Measurements from ENCODE around the gene RBM24.

RBM24 gene

DNA sequence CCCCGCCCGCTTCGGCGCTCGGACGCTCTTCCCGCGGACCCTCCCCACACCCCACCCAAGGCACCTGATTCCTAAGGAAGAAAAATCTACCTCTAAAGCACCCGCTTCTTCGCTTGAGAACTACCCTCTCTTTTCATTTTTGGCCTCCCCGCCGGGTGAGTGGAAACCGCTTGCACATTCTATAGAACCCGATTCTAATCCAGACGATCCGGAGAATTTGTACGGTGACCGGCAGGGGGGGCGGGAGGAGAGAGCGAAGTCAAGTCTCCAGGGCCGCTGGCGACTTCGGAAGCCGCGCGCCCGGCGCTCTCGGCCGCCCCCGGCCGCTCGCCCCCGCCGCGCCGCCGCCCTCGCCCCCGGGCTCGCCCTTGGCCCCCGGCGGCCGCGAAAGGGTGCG, at the start of gene RBM24:
TSS of gene RBM24 (plus strand) at position 262 of the 397 bp plus-strand sequence. CDS start 221 bp downstream, outside the sequence.
- no peak for DNase-seq (ENCODE audit: low read depth)

DNA sequence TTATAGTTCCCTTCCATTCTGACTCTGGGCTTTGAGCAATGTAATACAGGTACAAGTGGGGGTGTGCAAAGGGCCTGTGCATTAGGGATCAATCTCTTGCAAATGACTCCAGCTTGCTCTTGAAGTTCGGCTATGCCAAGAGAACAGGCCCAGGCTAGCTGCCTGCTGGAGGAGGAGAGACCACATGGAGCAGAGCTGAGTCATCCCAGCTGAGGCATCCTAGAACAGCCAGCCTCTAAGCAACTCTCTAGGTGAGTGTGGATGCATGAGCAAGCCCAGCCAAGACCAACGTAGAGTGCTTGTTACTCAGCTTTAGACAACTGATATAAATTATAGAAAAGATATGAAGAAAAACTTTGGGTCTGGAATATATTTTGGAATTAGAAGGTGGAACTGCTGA, 47.6 kb upstream of the RBM24 start:
- no peak for DNase-seq (ENCODE audit: low read depth)

DNA sequence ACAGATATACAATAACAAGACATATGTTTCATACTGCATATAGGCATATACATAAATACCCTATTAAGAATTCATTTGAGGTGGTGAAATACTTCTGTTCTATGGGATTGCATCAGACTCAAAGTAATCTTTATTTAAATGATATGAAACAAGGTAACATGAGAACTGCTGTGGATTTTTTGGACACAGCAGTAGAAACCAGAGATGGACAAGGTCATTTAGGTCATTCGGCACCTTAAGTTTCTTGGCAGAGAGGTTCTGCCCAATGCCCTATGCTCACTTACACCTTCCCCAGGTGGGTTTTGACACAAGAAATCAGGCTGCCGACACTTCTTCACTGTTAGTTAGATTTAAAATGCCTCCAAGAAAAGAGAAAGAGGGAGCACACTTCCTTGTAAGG, 43.9 kb upstream of the RBM24 start:
- no peak for DNase-seq (ENCODE audit: low read depth)

DNA sequence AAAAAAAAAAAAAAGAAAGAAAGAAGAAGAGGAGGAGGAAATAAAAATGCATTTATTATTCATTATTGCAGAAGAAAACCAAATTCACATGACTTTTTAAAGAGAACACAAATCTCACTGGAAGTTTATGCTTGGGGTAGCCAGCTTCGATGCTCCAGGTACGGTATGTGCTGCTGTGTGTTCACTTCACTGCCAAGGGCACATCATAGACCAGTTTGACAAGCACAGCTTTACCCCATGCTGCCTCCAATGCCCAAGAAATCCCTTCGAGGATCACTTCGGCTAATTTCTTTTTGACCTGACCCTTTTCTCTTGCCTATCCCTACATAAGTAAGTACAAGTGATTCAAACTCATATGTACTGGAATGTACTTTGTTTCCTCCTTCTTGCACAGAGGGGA, 41.9 kb upstream of the RBM24 start:
- no peak for DNase-seq (ENCODE audit: low read depth)

DNA sequence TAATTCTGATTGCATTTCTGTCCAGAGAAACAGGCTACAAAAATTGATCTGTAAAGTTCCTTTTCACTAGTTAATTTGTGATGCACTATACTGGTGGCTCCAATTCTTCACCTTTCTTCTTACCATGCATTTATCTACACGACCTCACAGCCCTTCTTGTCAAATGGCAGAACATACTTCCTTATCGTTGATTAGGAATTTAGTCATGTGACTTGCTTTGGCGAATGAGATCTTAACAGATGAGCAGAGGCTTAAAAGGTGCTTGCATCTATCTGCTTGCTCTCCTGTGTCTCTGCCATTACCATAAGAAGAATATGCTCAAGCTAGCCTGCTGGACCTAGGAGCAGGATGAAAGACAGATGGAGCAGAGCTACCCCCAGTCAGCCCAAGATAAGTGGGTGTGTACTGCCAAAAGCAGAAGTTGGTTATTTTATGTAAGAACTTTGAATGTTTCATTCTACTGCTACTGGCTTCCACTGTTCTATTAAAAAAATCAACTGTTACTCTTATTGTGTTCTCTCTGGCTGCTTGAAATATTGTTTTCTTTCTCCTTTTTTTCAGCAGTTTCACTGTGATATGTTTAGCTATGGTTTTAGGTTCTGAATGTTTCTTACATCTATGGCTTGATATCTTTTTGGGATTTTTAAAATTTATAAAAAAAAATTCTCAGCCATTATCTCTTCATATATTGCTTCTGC, 40.2 kb upstream of the RBM24 start:
- no peak for DNase-seq (ENCODE audit: low read depth)

DNA sequence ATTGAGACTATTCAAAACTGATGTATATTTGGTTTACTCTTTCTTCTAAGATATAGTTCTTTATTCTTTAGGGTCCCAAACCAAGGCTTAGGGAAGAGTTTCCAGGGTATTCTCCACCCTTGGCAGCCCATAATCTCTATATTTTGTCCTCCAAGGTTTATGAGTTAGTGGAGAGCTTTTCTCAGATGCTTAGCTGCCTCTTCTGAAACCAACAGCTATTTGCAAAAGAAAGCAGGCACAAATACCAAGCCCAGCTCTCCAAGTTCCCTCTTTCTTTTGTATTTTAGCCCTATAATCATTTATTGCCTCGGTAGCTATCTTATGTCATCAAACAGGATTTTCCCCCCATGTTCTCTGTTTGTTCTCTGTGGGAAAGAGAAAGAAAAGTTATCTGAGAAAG, 39.1 kb upstream of the RBM24 start:
- no peak for DNase-seq (ENCODE audit: low read depth)

DNA sequence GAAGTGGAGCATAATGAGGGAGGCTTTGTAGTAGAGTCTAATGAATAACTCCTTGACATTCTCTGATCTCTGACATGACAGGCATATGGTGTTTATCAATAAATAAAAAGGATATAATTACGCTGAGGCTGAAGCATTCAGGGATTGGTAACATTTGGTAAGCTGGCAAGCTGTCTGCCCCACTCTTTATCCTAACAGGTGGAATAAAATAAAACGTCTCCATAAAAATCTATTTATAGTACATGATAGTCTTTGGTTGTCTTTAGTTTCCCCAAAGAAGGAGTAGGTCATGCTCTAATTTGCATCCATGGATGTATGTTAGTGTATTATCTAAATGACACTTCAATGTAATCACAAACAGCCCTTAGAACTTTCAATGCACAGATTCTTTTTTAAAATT, 30.9 kb upstream of the RBM24 start:
- DNase-seq (ENCODE audit: low read depth), result no peak

DNA sequence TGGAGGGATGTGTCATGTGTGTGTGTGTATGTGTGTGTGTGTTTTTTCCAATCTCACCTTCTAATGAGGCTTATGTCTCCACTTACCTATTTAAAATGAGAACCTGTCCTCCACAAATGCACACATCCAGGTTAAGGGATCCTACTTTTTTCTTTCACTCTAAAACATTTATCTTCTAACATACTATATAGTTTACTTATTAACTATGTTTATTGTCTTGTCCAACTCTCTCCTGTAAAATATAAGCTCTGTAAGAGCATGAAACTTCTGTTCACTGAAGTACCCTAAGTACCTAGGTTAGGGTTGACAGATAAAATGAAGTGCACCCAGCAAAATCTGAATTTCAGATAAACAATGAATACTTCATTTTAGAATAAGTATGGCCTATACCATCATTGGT, 29.2 kb upstream of the RBM24 start:
- DNase-seq (ENCODE audit: low read depth), result no peak

DNA sequence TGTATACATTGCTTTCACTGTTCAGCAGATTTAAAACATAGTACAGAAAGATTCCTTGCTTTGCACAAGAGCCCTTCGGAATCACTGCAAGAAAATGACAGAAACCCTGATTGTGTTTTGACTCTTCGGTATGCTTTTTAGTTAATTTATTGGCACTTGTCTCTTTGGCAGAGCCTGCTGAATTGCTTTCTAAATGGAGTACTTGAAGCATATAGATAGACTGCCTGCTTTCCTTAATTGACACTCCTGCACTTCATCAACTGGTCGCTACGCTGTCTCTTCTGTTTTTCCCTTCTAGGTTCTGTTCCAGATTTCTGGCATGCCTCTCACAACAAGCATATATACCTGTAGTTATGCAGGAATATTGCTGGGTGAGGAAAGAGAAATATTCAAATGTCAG, 22.4 kb upstream of the RBM24 start:
- DNase-seq (ENCODE audit: low read depth), result no peak

DNA sequence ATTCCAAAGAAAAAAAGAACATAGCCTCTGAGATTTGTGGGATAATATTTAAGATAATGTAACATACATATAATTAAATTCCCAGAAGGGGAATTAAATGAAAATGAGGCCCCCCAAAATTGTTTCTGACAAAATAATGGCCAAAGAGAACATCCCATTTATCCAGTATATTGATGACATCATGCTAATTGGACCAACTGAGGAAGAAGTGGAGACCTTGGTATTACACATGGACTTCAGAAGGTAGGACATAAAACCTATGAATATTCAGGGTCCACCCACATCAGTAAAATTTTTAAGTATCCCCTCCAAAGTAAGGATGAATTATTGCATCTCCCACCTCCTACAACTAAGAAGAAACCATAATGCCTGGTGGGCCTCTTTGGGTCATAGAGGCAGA, 15.6 kb upstream of the RBM24 start:
- DNase-seq (ENCODE audit: low read depth), result no peak

DNA sequence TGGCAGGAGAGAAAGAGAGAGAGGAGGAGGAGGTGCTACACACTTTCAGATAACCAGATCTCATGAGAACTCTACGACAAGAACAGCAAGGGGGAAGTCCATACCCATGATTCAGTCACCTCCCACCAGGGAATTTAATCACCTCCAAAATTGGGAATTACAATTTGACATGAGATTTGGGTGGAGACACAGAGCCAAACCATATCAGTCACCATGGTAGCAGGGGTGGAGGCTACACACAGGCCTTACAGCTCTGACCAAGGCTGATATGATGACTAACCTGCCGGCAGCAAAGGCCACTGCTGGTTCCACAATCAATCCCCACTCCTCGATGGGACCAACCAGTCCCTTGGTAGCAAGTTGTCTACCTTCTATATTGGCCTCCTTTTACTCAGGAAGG, 13.6 kb upstream of the RBM24 start:
- no peak for DNase-seq (ENCODE audit: low read depth)

DNA sequence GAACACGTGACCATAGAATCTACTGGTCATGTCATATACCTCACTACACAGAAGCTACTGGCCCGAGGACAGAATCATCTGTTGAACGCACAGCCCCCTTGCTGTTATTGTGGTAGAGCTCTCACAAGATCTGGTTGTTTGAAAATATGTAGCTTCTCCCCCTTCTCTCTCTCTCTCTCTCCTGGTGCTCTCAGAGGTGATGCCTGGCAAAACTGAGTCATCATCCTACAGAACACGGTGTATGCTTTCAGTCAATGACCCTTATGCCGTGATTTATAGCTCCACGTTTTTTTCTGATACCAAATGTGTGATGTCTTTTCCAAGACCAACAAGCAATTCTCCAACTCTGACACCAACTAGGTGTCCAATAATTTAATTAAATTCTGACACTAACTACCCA, 13.0 kb upstream of the RBM24 start:
- no peak for DNase-seq (ENCODE audit: low read depth)

DNA sequence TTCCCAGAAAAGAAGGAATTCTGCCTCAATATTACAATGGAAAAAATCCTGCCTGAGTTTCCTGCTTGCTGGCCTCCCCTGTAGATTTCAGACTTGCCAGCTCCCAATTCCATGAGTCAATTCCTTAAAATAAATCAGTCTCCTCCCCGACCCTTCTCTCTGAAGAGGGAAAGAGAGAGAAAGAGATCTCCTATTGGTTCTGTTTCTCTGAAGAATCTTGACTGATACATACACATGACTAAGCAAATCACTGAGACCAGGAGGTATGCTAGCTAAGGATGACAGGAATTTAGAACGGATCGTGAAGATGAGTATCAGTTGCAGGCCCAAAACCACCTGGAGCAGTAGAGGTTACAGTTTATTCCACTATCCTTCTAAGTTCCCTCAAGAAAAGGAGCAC, 11.3 kb upstream of the RBM24 start:
- DNase-seq (ENCODE audit: low read depth), result no peak

DNA sequence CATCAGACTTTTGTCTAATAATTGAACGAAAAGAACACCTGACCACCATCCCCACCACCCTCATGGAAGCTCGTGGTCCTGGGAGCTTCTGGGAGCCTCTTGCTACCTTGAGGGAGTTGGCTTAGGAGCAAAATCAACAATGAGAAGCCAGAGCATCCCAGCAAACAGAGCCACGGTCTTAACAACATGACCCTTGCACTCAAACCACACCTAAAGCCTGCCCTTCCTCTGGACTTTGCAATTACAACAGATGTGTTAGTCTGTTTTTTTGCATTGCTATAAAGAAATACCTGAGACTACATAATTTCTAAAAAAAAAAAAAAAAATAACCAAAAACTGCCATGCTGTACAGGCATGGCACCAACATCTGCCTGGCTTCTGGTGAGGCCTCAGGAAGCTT, 9.5 kb upstream of the RBM24 start:
- no peak for DNase-seq (ENCODE audit: low read depth)

DNA sequence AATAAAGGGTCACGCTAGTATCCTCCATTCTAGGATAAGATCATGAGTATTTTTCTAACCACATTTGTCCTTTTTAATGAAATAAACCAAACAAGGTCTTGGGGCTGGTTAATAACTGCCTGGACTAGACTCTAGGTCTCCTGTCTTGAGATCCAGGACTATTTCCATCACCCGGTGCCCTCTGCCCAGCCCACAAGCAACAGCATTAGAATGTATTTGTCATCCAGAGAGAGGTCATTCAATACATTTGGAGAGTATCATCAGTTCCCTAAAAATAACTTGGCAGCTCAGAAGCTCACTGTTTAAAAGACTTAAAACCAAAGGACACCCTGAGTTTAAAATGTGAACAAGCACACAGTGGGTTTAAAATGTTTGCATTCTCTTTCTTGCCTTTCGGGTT, 4.4 kb upstream of the RBM24 start:
- DNase-seq (ENCODE audit: low read depth), result no peak

DNA sequence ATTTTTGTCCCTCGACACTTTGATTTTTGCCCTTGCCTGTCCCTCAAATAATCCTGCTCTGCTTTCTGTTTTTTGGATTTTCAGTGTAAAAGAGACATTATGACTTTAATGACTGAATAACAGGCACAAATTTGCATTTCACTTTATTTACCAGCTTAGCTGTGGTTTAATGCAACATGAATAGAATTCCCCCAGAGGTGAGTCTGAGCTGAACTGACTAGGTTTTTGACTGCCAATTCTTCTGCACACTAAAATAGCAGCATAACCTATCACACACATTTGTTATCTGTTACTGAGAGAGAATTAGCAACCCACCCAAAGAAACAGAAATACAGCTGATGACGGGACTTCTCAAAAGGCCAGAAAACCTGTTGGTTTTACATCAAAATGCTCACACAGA, 3.9 kb upstream of the RBM24 start:
- DNase-seq (ENCODE audit: low read depth), result no peak

DNA sequence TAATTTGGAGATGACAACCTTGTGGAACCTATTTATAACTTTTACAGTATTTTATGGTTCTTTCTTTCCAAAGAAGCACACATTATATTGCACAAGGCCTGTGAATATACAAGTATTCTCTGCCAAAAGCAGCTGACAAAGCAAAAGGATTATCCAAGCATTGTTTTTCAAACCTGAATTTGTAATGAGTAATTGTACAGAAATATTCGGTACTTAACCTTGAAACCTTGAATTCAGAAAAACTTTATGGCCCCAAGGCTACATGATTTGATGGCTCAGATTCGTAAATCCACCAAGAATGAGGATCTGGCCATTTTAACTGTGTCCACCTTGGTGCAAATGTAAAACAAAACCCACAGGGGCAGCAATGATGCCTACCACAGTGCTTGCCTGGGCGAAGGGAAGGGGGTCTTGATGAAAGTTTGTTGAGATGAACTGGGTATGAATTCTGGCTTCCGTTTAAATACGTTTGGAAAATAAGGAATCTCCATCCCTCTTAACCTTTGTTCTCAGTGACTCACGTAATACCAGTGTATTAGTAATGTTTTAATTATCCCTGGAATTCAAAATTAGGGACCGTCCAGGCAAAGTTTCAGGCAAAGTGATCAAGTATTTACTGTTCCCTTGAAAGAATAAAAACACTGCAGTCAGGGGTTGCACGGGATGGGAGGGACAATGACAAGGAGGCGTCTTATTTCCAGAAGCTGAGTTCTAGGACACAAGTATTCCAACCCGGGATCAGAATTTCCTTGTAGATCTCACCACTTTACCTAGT, 2.7 kb upstream of the RBM24 start:
- no peak for DNase-seq (ENCODE audit: low read depth)

DNA sequence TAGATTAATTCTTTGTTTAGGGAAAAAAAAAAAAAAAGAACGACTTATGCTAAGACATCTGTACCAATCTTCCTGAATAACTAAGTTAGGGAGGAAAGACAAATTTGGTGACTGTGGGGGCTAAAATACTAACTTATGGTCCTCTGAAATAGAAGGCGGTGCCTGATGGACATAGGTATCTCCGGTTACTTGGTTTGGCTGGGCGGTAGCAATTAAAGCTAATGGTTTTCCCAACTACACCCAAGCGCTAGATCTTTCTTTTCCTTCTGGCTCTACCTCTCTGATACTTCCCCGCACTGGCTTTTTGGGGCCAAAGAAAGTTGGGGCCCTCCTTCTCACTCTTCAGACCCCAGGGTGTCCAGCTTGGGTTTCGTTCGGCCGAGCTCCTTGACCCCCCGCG, 1.0 kb upstream of the RBM24 start:
- no peak for DNase-seq (ENCODE audit: low read depth)

DNA sequence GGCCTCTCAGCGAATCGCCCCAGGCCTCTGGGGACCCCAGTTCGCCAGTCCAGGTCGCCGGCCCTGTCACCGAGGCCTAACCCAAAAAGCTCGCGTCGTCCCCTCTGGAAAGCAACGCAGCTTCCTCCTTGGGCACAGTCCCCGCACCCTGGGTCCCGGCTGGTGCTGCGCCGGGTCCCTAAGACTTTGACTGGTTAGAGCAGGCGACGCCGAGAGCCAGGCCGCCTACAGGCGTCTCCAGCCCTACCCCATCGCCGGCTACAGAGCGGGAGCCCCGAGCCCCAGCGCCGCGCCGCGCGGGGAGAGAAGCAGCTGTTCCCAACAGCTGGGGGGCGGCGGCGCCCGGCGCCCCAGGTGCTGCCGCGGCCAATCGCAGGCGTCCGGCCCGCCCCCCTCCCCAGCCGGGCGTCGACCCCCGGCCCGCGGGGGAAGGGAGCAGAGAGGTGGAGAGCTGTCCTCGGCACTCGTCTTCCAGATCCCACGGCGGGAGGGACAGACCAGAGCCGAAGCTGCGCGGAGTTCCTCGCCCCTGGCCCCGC, 540 bp upstream of the RBM24 start:
- DNase-seq (ENCODE audit: low read depth), result no peak

DNA sequence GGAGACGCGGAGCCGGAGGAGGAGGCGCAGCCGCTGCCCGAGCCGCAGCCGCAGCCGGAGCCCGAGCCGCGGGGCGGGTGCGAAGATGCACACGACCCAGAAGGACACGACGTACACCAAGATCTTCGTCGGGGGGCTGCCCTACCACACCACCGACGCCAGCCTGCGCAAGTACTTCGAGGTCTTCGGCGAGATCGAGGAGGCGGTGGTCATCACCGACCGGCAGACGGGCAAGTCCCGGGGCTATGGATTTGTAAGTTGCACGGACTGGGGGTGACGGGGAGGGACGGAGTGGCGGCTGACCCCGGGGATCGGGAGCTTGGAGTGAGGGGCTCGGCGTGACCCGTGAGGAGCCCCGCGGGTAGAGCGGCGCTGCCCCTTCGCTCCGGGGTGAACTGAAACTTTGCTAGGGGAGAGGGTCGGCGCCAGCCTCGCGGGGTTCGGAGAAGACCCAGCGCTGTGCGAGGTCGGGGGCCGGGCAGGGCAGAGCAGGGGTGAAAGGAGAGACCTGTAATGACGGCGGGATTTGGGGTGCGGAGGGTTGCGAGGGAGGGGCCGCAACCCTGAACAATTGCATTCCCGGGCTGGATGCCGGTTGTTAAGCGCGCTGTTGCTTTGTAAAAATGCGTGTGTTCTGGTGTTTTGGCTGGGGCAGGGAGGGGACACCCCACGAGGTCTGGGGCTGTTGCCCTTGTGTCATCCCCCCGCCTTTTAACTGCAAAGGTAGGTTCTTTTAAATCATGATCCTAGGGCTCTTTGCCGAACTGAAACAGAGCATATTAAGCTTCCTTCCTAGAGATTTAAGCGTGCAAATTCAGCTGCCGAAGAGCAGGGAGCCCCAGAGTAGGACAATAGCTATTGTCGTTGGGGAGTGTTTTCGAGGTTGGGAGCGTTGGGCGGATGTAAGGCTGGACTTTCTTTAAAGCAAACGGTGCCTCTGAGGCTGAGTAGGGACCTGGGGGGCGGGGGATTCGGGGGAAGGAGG, 628 bp downstream of the RBM24 start:
- DNase-seq (ENCODE audit: low read depth), result no peak

DNA sequence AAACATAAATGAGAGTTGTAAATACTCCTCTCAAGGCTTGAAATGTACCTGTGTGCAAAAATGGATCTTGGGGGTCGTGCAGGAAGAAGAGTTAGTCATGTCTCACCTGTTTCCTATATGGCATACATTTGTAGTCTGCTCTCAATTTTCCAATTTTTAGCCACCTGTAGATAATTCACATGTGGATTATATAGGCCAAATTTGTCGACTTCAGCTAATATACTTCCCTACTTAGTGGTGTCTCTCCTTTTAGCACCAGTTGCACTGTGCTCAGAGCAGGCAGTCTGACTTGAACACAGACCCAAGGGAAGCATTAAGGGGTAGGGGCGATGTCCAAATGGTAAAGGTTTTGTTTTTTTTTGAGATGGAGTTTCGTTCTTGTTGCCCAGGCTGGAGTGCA, 1.9 kb downstream of the RBM24 start:
- DNase-seq (ENCODE audit: low read depth), result no peak

DNA sequence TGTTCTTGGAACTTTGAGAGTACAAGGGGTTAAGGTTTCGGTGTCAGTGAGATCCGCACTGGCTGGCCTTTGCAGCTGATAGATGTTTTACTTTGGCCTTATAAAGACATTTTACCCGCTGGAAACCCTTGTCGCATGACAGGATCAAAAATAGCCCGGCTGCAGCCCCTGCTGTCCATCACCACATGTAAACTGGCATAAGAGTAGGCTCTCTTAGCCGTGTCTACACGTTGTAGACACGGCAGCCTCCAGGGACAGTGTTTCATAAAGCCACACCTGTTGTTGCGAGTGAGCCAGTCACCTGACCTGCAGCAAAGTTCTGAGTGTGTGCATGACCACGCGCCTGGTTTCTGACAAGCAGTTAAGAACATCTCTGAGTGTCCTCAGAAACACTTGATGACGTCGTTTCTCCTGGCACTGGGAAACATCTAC, 8.5 kb downstream of the RBM24 start:
- DNase-seq (ENCODE audit: low read depth), result no peak

Measured in activated T-cell treated with anti-CD3 and anti-CD28 coated beads for 24 hours (primary cell).